Kidney (tissue), 14 donors: ENCODE measurements around the gene MAU2. TPM values are rescaled to one million over a fixed set of nuclear protein-coding genes. Genes with fewer than 3 reads are reported as not detected.

ENCODE experiments used
- DNase-seq, 5 donors: peaks; one replicate each; pipeline ENCODE4 v3.0.0-alpha.2; 2013 to 2020
- FAIRE-seq: peaks from 2 replicates; lab custom pipeline; 2012; peaks lifted over from hg19 to GRCh38; lab: Jason Lieb, UNC
- H3K27ac ChIP-seq, 2 donors: one replicate each; pipeline ENCODE4 v1.7.0; 2013; ENCODE audit warnings: low read depth in 2 of 2, low read length in 2 of 2, inconsistent platforms in 1 of 2
- H3K27me3 ChIP-seq: one replicate; pipeline ENCODE4 v1.7.1; 2013; ENCODE audit warnings: low read length, inconsistent platforms; ENCODE audit not compliant: control insufficient read depth, insufficient read depth
- H3K36me3 ChIP-seq, 3 donors: one replicate each; pipeline versions ENCODE4 v1.7.0 to v1.7.1; 2013; ENCODE audit warnings: low read length in 3 of 3, control low read depth in 1 of 3, inconsistent platforms in 1 of 3; ENCODE audit not compliant: insufficient read depth in 3 of 3, control insufficient read depth in 2 of 3
- H3K4me1 ChIP-seq, 3 donors: one replicate each; pipeline versions ENCODE4 v1.7.0 to v1.7.1; 2013; ENCODE audit warnings: low read length in 3 of 3, inconsistent platforms in 1 of 3, low read depth in 1 of 3; ENCODE audit not compliant: control insufficient read depth in 2 of 3, insufficient read depth in 2 of 3
- H3K4me3 ChIP-seq, 3 donors: one replicate each; pipeline versions ENCODE4 v1.7.0 to v1.8.1; 2013; ENCODE audit warnings: low read length in 3 of 3, control low read depth in 1 of 3, inconsistent platforms in 1 of 3
- H3K9ac ChIP-seq, 3 donors: one replicate each; pipeline versions ENCODE4 v1.7.0 to v1.7.1; 2013; ENCODE audit warnings: low read length in 3 of 3, control low read depth in 1 of 3, inconsistent platforms in 1 of 3
- H3K9me3 ChIP-seq, 3 donors: one replicate each; pipeline versions ENCODE4 v1.7.0 to v1.7.1; 2013; ENCODE audit warnings: low read length in 3 of 3, control low read depth in 1 of 3, inconsistent platforms in 1 of 3; ENCODE audit not compliant: control insufficient read depth in 2 of 3, insufficient read depth in 1 of 3
- CTCF ChIP-seq: IDR thresholded peaks from 3 replicates; pipeline ENCODE4 v1.5.1; 2012; ENCODE audit warnings: mild to moderate bottlenecking, moderate library complexity, borderline replicate concordance; ENCODE audit not compliant: insufficient read depth; ENCODE audit errors: extremely low read depth
- intact Hi-C: fragments of 100-400 bp; cut with DNase I; formaldehyde crosslinking; loops from one replicate; pipeline ENCODE4 v1.11.1; 2022
- polyA plus RNA-seq: library from polyadenylated mRNA; stranded (reverse); fragments of 350-450 nt; fragmentation: Illumina TruSeq; extraction: RNeasy Lipid Tissue Mini Kit (QIAGEN cat#74804); gene quantifications from one replicate; pipeline ENCODE4 v1.2.3, GENCODE V29; 2014; ENCODE audit warnings: low read depth, low replicate concordance; ENCODE audit not compliant: insufficient read depth
- total RNA-seq: library from RNA; stranded (reverse); fragmentation: NEBNext Ultra II Directional; extraction: Animal tissue kit (Norgen Biotek cat#: 25700); gene quantifications from one replicate; pipeline ENCODE4 v1.2.1, GENCODE V29; 2021
- donor health status: control.
- donor health status: control.
- donor health status: control.
- donor health status: control.
- donor health status: control.
- donor health status: DM: yes; HTN: yes; CAD: no.
- donor health status: Normal renal cell carcinoma (clear cell type).

Gene MAU2
- total and polyA plus RNA-seq, 2 donors from 2014 or later, result 12.3 to 69.8 TPM

GRCh38 chr19:19356901-19357566 is 36.4 kb downstream of the MAU2 start:
- Histone ChIP-seq H3K9me3 (no peaks in the 10 kb centered on the region), H3K36me3 (peaks cover 2 to 49% (median 27%) of the 10 kb centered on the region in 3 donors), H3K27me3 (no peaks in the 10 kb centered on the region), H3K4me1 (peaks cover 0 to 2% (median 0%) of the 10 kb centered on the region in 3 donors), H3K4me3 (no peak overlapping the region), H3K27ac (no peak overlapping the region), H3K9ac (no peak overlapping the region)
- no peak for TF ChIP-seq CTCF
- DNase-seq (no peak), FAIRE-seq (no peak)
- intact Hi-C loops, result no loop called here

DNA sequence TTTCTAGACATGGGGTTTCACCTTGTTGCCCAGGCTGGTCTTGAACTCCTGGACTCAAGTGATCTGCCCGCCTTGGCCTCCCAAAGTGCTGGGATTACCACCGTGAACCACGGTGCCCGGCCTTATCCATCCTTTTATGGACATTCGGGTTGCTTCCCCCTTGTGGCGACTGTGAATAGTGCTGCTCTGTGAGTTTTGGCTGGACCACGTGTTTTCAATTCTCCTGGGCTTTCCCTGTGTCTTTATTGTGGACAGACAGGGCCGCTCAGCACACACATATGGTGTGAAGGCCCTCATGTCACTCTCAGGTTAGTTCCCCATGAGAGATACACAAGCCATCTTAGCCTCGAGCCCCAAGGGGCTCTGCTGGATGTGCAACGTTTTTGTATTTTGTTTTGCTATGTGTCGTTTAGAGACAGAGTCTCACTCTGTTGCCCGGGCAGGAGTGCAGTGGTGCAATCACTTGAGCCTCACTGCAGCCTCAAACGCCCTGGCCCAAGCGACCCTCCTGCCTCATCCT is 40.5 kb downstream of the MAU2 start:
- TF ChIP-seq CTCF, result peak; percentile 74
- FAIRE-seq (no peak), DNase-seq (peak; percentile 78 to 90 (median 85))
- H3K9me3 ChIP-seq, result no peaks in the 10 kb centered on the region
- intact Hi-C loops, result loop anchor here (10.0 kb wide), 1 partner anchor 134 kb away; no protein-coding TSS in a partner anchor
- H3K27ac ChIP-seq, result no peak overlapping the region
- no peak overlapping the region for H3K9ac ChIP-seq
- peaks cover 0 to 5% (median 0%) of the 10 kb centered on the region in 3 donors for H3K4me1 ChIP-seq
- H3K27me3 ChIP-seq, result no peaks in the 10 kb centered on the region
- no peak overlapping the region for H3K4me3 ChIP-seq
- H3K36me3 ChIP-seq, result peaks cover 0 to 10% (median 9%) of the 10 kb centered on the region in 3 donors

DNA sequence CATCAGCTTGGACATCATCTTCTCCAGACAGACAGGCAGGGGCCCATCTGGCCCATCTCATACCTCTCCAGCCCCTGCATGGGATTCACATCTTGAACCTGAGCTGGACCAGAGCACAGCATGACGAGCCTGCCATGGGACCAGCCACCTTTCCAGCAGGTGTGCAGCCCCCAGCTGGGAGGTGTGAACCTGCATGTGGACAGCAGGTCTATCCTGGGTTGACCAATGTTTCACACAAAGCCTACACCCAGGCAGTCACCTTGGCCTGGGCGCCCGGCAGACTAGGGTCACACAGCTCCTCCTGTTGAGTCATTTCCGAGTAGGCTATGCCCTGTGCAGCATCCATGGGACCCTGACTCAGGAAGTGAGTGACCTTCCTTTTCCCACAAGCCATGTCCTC is 41.4 kb downstream of the MAU2 start:
- no peak for TF ChIP-seq CTCF
- FAIRE-seq (no peak), DNase-seq (no peak)
- intact Hi-C loops, result loop anchor here (10.0 kb wide), 1 partner anchor 133 kb away; no protein-coding TSS in a partner anchor
- Histone ChIP-seq H3K4me3 (no peak overlapping the region), H3K36me3 (peaks cover 0 to 6% (median 3%) of the 10 kb centered on the region in 3 donors), H3K27me3 (no peaks in the 10 kb centered on the region), H3K9ac (no peak overlapping the region), H3K4me1 (peaks cover 0 to 8% (median 0%) of the 10 kb centered on the region in 3 donors), H3K27ac (no peak overlapping the region), H3K9me3 (no peaks in the 10 kb centered on the region)
